BLaER1 treated with 17β-estradiol and CSF1 and Interleukin-3, amounts not matched to agents 10 nM and 100 nM (cell line): ENCODE results near the gene HAPLN3.

Source experiments
- H3K27ac ChIP-seq, 11 experiments: shearing (Covaris generic); formaldehyde crosslinking; 2 replicates each; pipeline ENCODE4 v1.8.1; 2022
- H3K27me3 ChIP-seq, 11 experiments: shearing (Covaris generic); formaldehyde crosslinking; 2 replicates each; pipeline ENCODE4 v1.8.1; 2022
- H3K36me3 ChIP-seq, 11 experiments: shearing (Covaris generic); formaldehyde crosslinking; 2 replicates each; pipeline ENCODE4 v1.8.1; 2022
- H3K4me1 ChIP-seq, 10 experiments: shearing (Covaris generic); formaldehyde crosslinking; 2 replicates each; pipeline ENCODE4 v1.8.1; 2022
- H3K4me2 ChIP-seq, 11 experiments: shearing (Covaris generic); formaldehyde crosslinking; 2 replicates each; pipeline ENCODE4 v1.8.1; 2022
- H3K4me3 ChIP-seq, 10 experiments: shearing (Covaris generic); formaldehyde crosslinking; 2 replicates each; pipeline ENCODE4 v1.8.1; 2022
- H3K9ac ChIP-seq, 11 experiments: shearing (Covaris generic); formaldehyde crosslinking; 2 replicates each; pipeline ENCODE4 v1.8.1; 2022
- H3K9me3 ChIP-seq, 11 experiments: shearing (Covaris generic); formaldehyde crosslinking; replicated peaks in 1 of 11; 2 replicates each; pipeline ENCODE4 v1.8.1; 2022
- H4K20me1 ChIP-seq, 11 experiments: shearing (Covaris generic); formaldehyde crosslinking; 2 replicates each; pipeline ENCODE4 v1.8.1; 2022
- Cebpa-rat ChIP-seq, 11 experiments: shearing (Covaris generic); IDR thresholded peaks; 2 replicates each; pipeline ENCODE4 v1.8.1; 2022

The HAPLN3 gene

GRCh38 chr15:88911766-88912118 lies 16.4 kb upstream of the HAPLN3 start:
- Histone ChIP-seq H3K27me3 (no peaks in the 10 kb centered on the region), H3K4me1 (peaks cover 19 to 65% (median 46%) of the 10 kb centered on the region in 10 experiments), H3K9ac (peak overlapping the region in 10 of 11 experiments; percentile 76 to 88 (median 86); a peak in 16 of 22 replicates), H3K9me3 (no peaks in the 10 kb centered on the region), H3K4me2 (peak overlapping the region; percentile 86 to 99 (median 96)), H3K27ac (peak overlapping the region in 9 of 11 experiments; percentile 78 to 91 (median 85); a peak in 13 of 22 replicates), H3K36me3 (peaks cover 0 to 38% (median 30%) of the 10 kb centered on the region in 11 experiments; a peak in 18 of 22 replicates), H4K20me1 (peaks cover 0 to 41% (median 6%) of the 10 kb centered on the region in 11 experiments; a peak in 5 of 22 replicates), H3K4me3 (peak overlapping the region; percentile 66 to 82 (median 75); a peak in 18 of 20 replicates)
- TF ChIP-seq Cebpa-rat (IDR thresholded peaks at IDR 0.05) = no peak

GRCh38 chr15:88909956-88910831 lies 14.8 kb upstream of the HAPLN3 start:
- H3K4me3 ChIP-seq = no peak overlapping the region
- H3K9ac ChIP-seq = peak overlapping the region in 3 of 11 experiments; percentile 7 to 15 (median 10); a peak in 1 of 22 replicates
- peaks cover 0 to 53% (median 44%) of the 10 kb centered on the region in 11 experiments; a peak in 18 of 22 replicates for H3K36me3 ChIP-seq
- H3K27ac ChIP-seq = peak overlapping the region in 2 of 11 experiments; percentile 10 to 22; a peak in 2 of 22 replicates
- no peaks in the 10 kb centered on the region for H3K27me3 ChIP-seq
- peak overlapping the region in 9 of 11 experiments; percentile 86 to 99 (median 95); a peak in 17 of 22 replicates for H3K4me2 ChIP-seq
- peaks cover 19 to 65% (median 46%) of the 10 kb centered on the region in 10 experiments for H3K4me1 ChIP-seq
- no peak for TF ChIP-seq Cebpa-rat (IDR thresholded peaks at IDR 0.05)
- peaks cover 0 to 54% (median 7%) of the 10 kb centered on the region in 11 experiments; a peak in 6 of 22 replicates for H4K20me1 ChIP-seq
- no peaks in the 10 kb centered on the region for H3K9me3 ChIP-seq

- no peak for TF ChIP-seq Cebpa-rat (IDR thresholded peaks at IDR 0.05)
- Histone ChIP-seq H3K4me1 (peaks cover 18 to 57% (median 47%) of the 10 kb centered on the region in 10 experiments), H4K20me1 (peaks cover 0 to 66% (median 7%) of the 10 kb centered on the region in 11 experiments; a peak in 7 of 22 replicates), H3K9ac (peak overlapping the region in 3 of 11 experiments; percentile 10 to 33 (median 33); a peak in 2 of 22 replicates), H3K9me3 (no peaks in the 10 kb centered on the region), H3K27ac (peak overlapping the region in 3 of 11 experiments; percentile 11 to 18 (median 12); a peak in 2 of 22 replicates), H3K36me3 (peaks cover 0 to 60% (median 48%) of the 10 kb centered on the region in 11 experiments; a peak in 18 of 22 replicates), H3K4me2 (peak overlapping the region in 7 of 11 experiments; percentile 12 to 99 (median 86); a peak in 9 of 22 replicates), H3K4me3 (no peak overlapping the region), H3K27me3 (no peaks in the 10 kb centered on the region)
Measured at GRCh38 chr15:88908697-88909621, 13.6 kb upstream of the HAPLN3 start.

GRCh38 chr15:88908123-88908522 lies 12.8 kb upstream of the HAPLN3 start:
- no peak overlapping the region for H3K4me3 ChIP-seq
- H3K4me1 ChIP-seq = peaks cover 14 to 53% (median 42%) of the 10 kb centered on the region in 10 experiments
- peak overlapping the region in 1 of 11 experiments; percentile 18; a peak in 1 of 22 replicates for H3K27ac ChIP-seq
- no peaks in the 10 kb centered on the region for H3K27me3 ChIP-seq
- peaks cover 0 to 73% (median 7%) of the 10 kb centered on the region in 11 experiments; a peak in 7 of 22 replicates for H4K20me1 ChIP-seq
- H3K4me2 ChIP-seq = no peak overlapping the region; a peak in 2 of 22 replicates
- no peak for TF ChIP-seq Cebpa-rat (IDR thresholded peaks at IDR 0.05)
- no peaks in the 10 kb centered on the region for H3K9me3 ChIP-seq
- H3K36me3 ChIP-seq = peaks cover 0 to 68% (median 56%) of the 10 kb centered on the region in 11 experiments; a peak in 18 of 22 replicates
- peak overlapping the region in 1 of 11 experiments; percentile 33; a peak in 1 of 22 replicates for H3K9ac ChIP-seq

- H3K9me3 ChIP-seq = no peaks in the 10 kb centered on the region
- no peak for TF ChIP-seq Cebpa-rat (IDR thresholded peaks at IDR 0.05)
- H3K4me3 ChIP-seq = no peak overlapping the region
- H3K27me3 ChIP-seq = no peaks in the 10 kb centered on the region
- H3K27ac ChIP-seq = no peak overlapping the region
- peaks cover 3 to 78% (median 64%) of the 10 kb centered on the region in 11 experiments; a peak in 18 of 22 replicates for H3K36me3 ChIP-seq
- no peak overlapping the region for H3K9ac ChIP-seq
- peaks cover 0 to 73% (median 7%) of the 10 kb centered on the region in 11 experiments; a peak in 7 of 22 replicates for H4K20me1 ChIP-seq
- H3K4me1 ChIP-seq = peaks cover 8 to 47% (median 35%) of the 10 kb centered on the region in 10 experiments
- H3K4me2 ChIP-seq = no peak overlapping the region
Measured at GRCh38 chr15:88907111-88907510, 11.8 kb upstream of the HAPLN3 start.

GRCh38 chr15:88906551-88906950 lies 11.2 kb upstream of the HAPLN3 start:
- H3K9me3 ChIP-seq = no peaks in the 10 kb centered on the region
- H3K27ac ChIP-seq = no peak overlapping the region
- H3K36me3 ChIP-seq = peaks cover 3 to 84% (median 70%) of the 10 kb centered on the region in 11 experiments; a peak in 18 of 22 replicates
- H3K4me1 ChIP-seq = peaks cover 2 to 42% (median 30%) of the 10 kb centered on the region in 10 experiments; a peak in 19 of 20 replicates
- H4K20me1 ChIP-seq = peaks cover 0 to 73% (median 7%) of the 10 kb centered on the region in 11 experiments; a peak in 8 of 22 replicates
- no peak for TF ChIP-seq Cebpa-rat (IDR thresholded peaks at IDR 0.05)
- no peaks in the 10 kb centered on the region for H3K27me3 ChIP-seq
- no peak overlapping the region for H3K4me2 ChIP-seq
- no peak overlapping the region for H3K4me3 ChIP-seq
- no peak overlapping the region for H3K9ac ChIP-seq

GRCh38 chr15:88906130-88906529 lies 10.8 kb upstream of the HAPLN3 start:
- Histone ChIP-seq H3K9me3 (no peaks in the 10 kb centered on the region), H3K36me3 (peaks cover 3 to 88% (median 73%) of the 10 kb centered on the region in 11 experiments; a peak in 18 of 22 replicates), H4K20me1 (peaks cover 0 to 73% (median 7%) of the 10 kb centered on the region in 11 experiments; a peak in 8 of 22 replicates), H3K27me3 (no peaks in the 10 kb centered on the region), H3K27ac (no peak overlapping the region), H3K4me2 (no peak overlapping the region), H3K4me1 (peaks cover 0 to 37% (median 26%) of the 10 kb centered on the region in 10 experiments; a peak in 17 of 20 replicates), H3K4me3 (no peak overlapping the region), H3K9ac (no peak overlapping the region)
- TF ChIP-seq Cebpa-rat (IDR thresholded peaks at IDR 0.05) = no peak

GRCh38 chr15:88905576-88905975 lies 10.2 kb upstream of the HAPLN3 start:
- TF ChIP-seq Cebpa-rat (IDR thresholded peaks at IDR 0.05) = no peak
- Histone ChIP-seq H3K9me3 (no peaks in the 10 kb centered on the region), H3K9ac (no peak overlapping the region), H3K36me3 (peaks cover 3 to 92% (median 74%) of the 10 kb centered on the region in 11 experiments; a peak in 19 of 22 replicates), H3K27me3 (no peaks in the 10 kb centered on the region), H3K4me1 (peaks cover 0 to 32% (median 20%) of the 10 kb centered on the region in 10 experiments; a peak in 17 of 20 replicates), H3K27ac (no peak overlapping the region), H3K4me3 (no peak overlapping the region), H3K4me2 (no peak overlapping the region), H4K20me1 (peaks cover 0 to 70% (median 4%) of the 10 kb centered on the region in 11 experiments; a peak in 7 of 22 replicates)
